Progenitor cell of endocrine pancreas (in vitro differentiated cells): Measurements from ENCODE around the gene P2RY8. TPM values are rescaled to one million over a fixed set of nuclear protein-coding genes. Genes with fewer than 3 reads are reported as not detected.

Experiments used
- DNase-seq: peaks from one replicate; pipeline ENCODE4 v3.0.0; 2021; ENCODE audit warnings: low spot score; ENCODE audit not compliant: unreplicated experiment
- H3K27ac Mint-ChIP-seq: 2 replicates; pipeline ENCODE4 v1.8.0; 2021; ENCODE audit warnings: mild to moderate bottlenecking, moderate library complexity, mixed read lengths
- H3K27me3 Mint-ChIP-seq: 2 replicates; pipeline ENCODE4 v1.8.0; 2021; ENCODE audit warnings: mixed read lengths
- H3K36me3 Mint-ChIP-seq: 2 replicates; pipeline ENCODE4 v1.8.0; 2022; ENCODE audit warnings: mixed read lengths; ENCODE audit not compliant: insufficient read depth
- H3K4me1 Mint-ChIP-seq: 2 replicates; pipeline ENCODE4 v1.8.0; 2021; ENCODE audit warnings: low read depth, mixed read lengths
- H3K4me3 Mint-ChIP-seq: 2 replicates; pipeline ENCODE4 v1.8.0; 2021; ENCODE audit warnings: low read depth, mild to moderate bottlenecking, moderate library complexity, mixed read lengths
- H3K9me3 Mint-ChIP-seq: 2 replicates; pipeline ENCODE4 v1.8.0; 2021; ENCODE audit warnings: low read depth, mixed read lengths
- total RNA-seq: library from RNA; stranded (reverse); gene quantifications from 2 replicates; pipeline ENCODE4 v1.2.1, GENCODE V29; 2021
- TF ChIP-seq, protein P1 (sequence below): fragments of 200-600 bp; sonication (generic); IDR thresholded peaks from one replicate; pipeline ENCODE4 v1.5.0; 2021; ENCODE audit warnings: antibody characterized with exemption, mild to moderate bottlenecking; ENCODE audit not compliant: unreplicated experiment

Gene P2RY8
- total RNA-seq, 1 donor from 2014 or later = not detected

DNA sequence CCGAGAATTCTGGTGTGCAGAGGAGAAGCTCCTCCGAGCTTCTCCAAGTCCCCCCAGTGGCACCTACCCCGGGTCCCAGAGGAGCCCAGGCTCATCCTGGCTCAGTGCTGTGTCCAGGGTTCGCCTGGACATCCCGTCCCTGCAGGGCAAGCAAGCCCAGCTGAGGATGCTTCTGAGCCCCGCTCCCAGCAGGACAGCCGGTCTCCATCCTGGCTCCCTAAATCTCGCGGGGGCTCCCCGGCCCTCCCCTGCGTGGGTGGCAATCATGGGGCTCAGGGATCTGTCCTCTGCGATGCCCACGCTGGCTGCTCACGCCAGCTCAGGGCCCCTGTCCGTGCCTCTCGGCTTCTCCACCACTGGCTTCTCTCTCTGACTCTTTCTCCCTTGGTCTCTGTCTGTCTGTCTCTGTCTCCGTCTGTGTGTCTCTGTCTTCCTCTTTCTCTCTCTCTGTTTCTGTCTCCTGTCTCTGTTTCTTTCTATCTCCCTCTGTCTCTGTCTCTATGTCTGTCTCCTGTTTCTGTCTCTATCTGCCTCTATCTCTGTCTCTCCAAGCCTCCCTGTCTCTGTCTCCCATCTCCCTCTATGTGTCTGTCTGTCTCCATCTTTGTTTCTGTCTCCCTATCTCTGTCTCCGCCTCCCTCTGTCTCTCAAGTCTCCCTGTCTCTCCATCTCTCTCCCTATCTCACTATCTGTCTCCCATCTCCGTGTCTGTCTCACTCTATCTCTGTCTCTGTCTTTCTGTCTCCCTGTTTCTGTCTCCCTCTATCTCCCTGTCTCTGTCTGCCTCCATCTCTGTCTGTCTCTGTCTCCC is 117.2 kb downstream of the P2RY8 start:
- Mint-ChIP-seq H3K27me3 (no peaks in the 10 kb centered on the region), H3K36me3 (peaks cover 27% of the 10 kb centered on the region), H3K27ac (peak overlapping the region; percentile 24), H3K4me1 (peaks cover 11% of the 10 kb centered on the region), H3K9me3 (peaks cover 9% of the 10 kb centered on the region), H3K4me3 (no peak overlapping the region)
- no peak for DNase-seq
- TF ChIP-seq, protein P1, sequence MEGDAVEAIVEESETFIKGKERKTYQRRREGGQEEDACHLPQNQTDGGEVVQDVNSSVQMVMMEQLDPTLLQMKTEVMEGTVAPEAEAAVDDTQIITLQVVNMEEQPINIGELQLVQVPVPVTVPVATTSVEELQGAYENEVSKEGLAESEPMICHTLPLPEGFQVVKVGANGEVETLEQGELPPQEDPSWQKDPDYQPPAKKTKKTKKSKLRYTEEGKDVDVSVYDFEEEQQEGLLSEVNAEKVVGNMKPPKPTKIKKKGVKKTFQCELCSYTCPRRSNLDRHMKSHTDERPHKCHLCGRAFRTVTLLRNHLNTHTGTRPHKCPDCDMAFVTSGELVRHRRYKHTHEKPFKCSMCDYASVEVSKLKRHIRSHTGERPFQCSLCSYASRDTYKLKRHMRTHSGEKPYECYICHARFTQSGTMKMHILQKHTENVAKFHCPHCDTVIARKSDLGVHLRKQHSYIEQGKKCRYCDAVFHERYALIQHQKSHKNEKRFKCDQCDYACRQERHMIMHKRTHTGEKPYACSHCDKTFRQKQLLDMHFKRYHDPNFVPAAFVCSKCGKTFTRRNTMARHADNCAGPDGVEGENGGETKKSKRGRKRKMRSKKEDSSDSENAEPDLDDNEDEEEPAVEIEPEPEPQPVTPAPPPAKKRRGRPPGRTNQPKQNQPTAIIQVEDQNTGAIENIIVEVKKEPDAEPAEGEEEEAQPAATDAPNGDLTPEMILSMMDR = no peak

DNA sequence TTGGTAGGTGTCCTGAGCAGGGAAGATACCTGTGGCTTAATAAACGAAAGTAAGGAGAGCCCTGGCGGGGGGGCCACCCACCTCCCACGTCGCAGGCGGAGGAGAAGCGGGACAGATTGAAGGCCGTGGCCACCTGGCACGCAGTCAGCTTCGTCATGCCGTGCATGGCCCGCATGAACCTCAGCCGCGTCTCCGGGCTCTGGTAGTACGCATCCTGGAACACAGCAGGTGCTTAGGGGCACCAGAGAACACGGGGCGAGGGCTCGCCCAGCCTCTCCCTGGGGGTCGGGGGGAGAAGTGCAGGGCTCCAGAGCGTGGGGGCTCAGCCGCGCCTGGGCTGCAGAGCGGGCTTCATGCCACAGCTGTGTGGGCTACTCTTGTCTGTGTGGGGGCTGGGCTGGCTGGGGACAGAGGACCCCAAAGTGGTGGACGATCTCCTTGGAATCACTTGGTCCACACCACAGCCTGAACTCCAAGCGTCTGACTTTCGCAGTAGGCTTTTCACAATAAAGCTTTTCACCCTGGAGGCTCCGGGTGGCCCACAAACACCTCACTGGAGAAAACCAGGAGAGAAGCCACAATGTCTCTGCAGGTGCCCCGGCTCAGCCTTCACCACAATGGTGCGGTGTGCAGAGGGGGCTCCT is 118.0 kb downstream of the P2RY8 start:
- H3K36me3 Mint-ChIP-seq = peaks cover 30% of the 10 kb centered on the region
- no peaks in the 10 kb centered on the region for H3K27me3 Mint-ChIP-seq
- H3K4me1 Mint-ChIP-seq = peaks cover 11% of the 10 kb centered on the region
- H3K27ac Mint-ChIP-seq = no peak overlapping the region
- no peak overlapping the region for H3K4me3 Mint-ChIP-seq
- TF ChIP-seq, protein P1 = no peak
- DNase-seq = no peak
- peaks cover 6% of the 10 kb centered on the region for H3K9me3 Mint-ChIP-seq

DNA sequence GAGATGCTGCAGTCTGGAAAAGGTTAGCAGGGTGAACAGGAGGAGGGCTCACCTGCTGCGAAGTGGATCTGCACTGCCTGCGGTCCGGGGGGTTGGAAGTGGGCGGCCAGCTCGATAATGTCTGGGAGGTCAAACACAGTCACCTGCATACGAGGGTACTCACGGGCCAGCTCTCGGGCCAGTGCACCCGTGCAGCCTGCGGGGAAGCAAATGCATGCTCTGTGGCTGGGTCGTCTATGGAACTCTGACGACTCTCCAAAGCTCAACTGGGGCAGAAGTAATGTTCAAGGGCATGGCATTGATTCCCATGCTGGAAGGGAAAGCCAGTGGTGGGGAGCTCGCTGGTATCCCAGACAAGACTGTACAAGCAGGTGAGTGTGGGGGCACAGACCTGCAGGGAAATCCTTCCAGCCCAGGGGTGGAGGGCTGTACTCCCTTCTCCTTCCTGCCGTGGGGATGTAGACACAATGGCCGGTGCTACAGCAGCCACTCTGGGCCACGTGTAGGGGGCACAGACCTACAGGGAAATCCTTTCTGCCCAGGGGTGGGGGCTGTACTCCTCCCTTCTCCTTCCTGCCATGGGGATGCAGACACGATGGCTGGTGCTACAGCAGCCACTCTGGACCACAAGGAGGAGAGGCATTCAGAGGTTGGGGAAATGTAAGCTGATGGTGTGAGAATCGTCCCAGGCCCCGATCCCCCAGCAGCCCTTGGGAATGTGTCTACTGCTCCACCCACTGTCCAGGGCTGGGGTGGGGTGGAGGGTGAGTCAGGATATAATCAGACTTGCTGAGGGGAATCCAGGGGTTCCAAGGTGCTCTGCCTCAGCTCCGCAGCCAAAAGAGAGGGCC is 118.8 kb downstream of the P2RY8 start:
- peaks cover 6% of the 10 kb centered on the region for H3K9me3 Mint-ChIP-seq
- H3K4me1 Mint-ChIP-seq = peaks cover 11% of the 10 kb centered on the region
- H3K27ac Mint-ChIP-seq = no peak overlapping the region
- H3K36me3 Mint-ChIP-seq = peaks cover 29% of the 10 kb centered on the region
- TF ChIP-seq, protein P1 = no peak
- DNase-seq = no peak
- no peaks in the 10 kb centered on the region for H3K27me3 Mint-ChIP-seq
- H3K4me3 Mint-ChIP-seq = no peak overlapping the region

DNA sequence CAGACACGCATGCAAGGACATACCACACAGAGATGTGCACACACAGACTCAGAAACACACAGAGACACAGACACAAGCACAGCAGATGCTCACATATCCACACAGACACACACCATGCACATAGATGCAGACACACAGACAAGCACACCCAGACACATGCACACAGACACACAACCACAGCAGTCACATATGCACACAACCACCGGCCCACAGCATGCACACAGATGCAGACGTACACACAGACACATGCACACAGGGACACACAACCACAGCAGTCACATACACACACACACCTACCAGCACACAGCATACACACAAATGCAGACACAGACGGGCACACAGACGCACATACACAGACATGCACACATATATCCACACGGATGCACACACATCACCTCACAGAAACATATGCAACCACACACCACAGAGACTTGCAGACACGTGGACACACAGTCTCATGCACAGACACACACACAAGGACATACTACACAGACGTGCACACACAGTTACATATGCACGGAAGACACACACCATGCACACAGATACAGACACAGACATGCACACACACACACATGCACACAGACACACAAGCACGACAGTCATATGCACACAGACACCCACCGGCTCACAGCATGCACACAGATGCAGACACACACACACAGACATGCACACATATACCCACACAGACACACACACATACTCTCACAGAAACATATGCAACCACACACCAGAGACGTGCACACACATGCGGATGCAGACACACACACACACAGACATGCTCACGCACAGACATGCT is 119.8 kb downstream of the P2RY8 start:
- peaks cover 11% of the 10 kb centered on the region for H3K4me1 Mint-ChIP-seq
- no peak for DNase-seq

More for the DNA sequence above, 119.8 kb downstream of the P2RY8 start:
- Mint-ChIP-seq H3K27me3 (no peaks in the 10 kb centered on the region), H3K4me3 (no peak overlapping the region), H3K27ac (no peak overlapping the region), H3K36me3 (peaks cover 28% of the 10 kb centered on the region), H3K9me3 (peaks cover 6% of the 10 kb centered on the region)
- TF ChIP-seq, protein P1 = no peak
